Hepatocyte (in vitro differentiated cells): ENCODE data around the gene RBBP5. TPM values are rescaled to one million over a fixed set of nuclear protein-coding genes. Genes with fewer than 3 reads are reported as not detected.

Source experiments
- DNase-seq: peaks from one replicate; pipeline ENCODE4 v3.0.0-alpha.2; 2016; ENCODE audit warnings: low spot score
- H2AFZ ChIP-seq: fragments of 200-600 bp; sonication (generic); 2 replicates; pipeline ENCODE4 v1.6.0; 2016; ENCODE audit warnings: antibody characterized with exemption, mild to moderate bottlenecking
- H3K27ac ChIP-seq: fragments of 200-600 bp; sonication (generic); 2 replicates; pipeline ENCODE4 v1.5.1; 2016; ENCODE audit warnings: mild to moderate bottlenecking
- H3K27me3 ChIP-seq: fragments of 200-600 bp; sonication (generic); 2 replicates; pipeline ENCODE4 v1.6.1; 2016
- H3K36me3 ChIP-seq: fragments of 200-600 bp; sonication (generic); replicated peaks from 2 replicates; pipeline ENCODE4 v1.5.1; 2016; ENCODE audit warnings: low read depth; ENCODE audit not compliant: insufficient read depth
- H3K4me1 ChIP-seq: fragments of 200-600 bp; sonication (generic); 2 replicates; pipeline ENCODE4 v1.5.1; 2016; ENCODE audit warnings: mild to moderate bottlenecking, moderate library complexity; ENCODE audit not compliant: insufficient read depth
- H3K4me2 ChIP-seq: fragments of 200-600 bp; sonication (generic); 2 replicates; pipeline ENCODE4 v1.6.0; 2016
- H3K4me3 ChIP-seq: fragments of 200-600 bp; sonication (generic); 2 replicates; pipeline ENCODE4 v1.5.1; 2016; ENCODE audit warnings: mild to moderate bottlenecking
- H3K79me2 ChIP-seq: fragments of 200-600 bp; sonication (generic); 2 replicates; pipeline ENCODE4 v1.6.0; 2017; ENCODE audit warnings: mild to moderate bottlenecking
- H3K9me2 ChIP-seq: fragments of 200-600 bp; sonication (generic); replicated peaks from 2 replicates; pipeline ENCODE4 v1.6.0; 2017; ENCODE audit warnings: mild to moderate bottlenecking; ENCODE audit not compliant: insufficient read depth
- H3K9me3 ChIP-seq: fragments of 200-600 bp; sonication (generic); 2 replicates; pipeline ENCODE4 v1.5.1; 2016; ENCODE audit warnings: low read depth, mild to moderate bottlenecking
- H4K20me1 ChIP-seq: fragments of 200-600 bp; sonication (generic); 2 replicates; pipeline ENCODE4 v1.6.0; 2016; ENCODE audit warnings: mild to moderate bottlenecking; ENCODE audit not compliant: insufficient read depth, poor library complexity, severe bottlenecking
- CTCF ChIP-seq: fragments of 200-600 bp; sonication (generic); IDR thresholded peaks from 2 replicates; pipeline ENCODE4 v1.5.1; 2016; ENCODE audit warnings: antibody characterized with exemption, mild to moderate bottlenecking; ENCODE audit not compliant: poor library complexity
- EZH2 ChIP-seq: fragments of 200-600 bp; sonication (generic); IDR thresholded peaks from 2 replicates; pipeline ENCODE4 v1.6.1; 2016; ENCODE audit warnings: antibody characterized with exemption, mild to moderate bottlenecking, borderline replicate concordance
- EZH2phosphoT487 ChIP-seq: fragments of 200-600 bp; sonication (generic); IDR thresholded peaks from one replicate; pipeline ENCODE4 v1.6.1; 2018; ENCODE audit warnings: antibody characterized with exemption, mild to moderate bottlenecking, low read depth, moderate library complexity; ENCODE audit not compliant: unreplicated experiment, severe bottlenecking
- WGBS: methylation state at CpG from one replicate; pipeline ENCODE4 v1.1.6; 2016; ENCODE audit warnings: low lambda C conversion rate; ENCODE audit errors: missing lambda C conversion rate; 5-methylcytosine and 5-hydroxymethylcytosine counted together
- polyA plus RNA-seq: library from polyadenylated mRNA; unstranded; fragments of >200 nt; fragmentation: Nextera tagmentation; extraction: Ambion mirVana; gene quantifications from 2 replicates; pipeline ENCODE4 v1.2.1, GENCODE V29; 2016
- total RNA-seq: library from RNA; depleted of rRNA; stranded (reverse); fragments of >200 nt; gene quantifications from 2 replicates; pipeline ENCODE4 v1.2.3, GENCODE V29; 2014

Gene RBBP5
- total and polyA plus RNA-seq, 2 experiments from 2014 or later = 9.0 to 15.3 TPM

GRCh38 chr1:205057808-205058575 lies 63.8 kb downstream of the RBBP5 start:
- H2AFZ ChIP-seq = no peak overlapping the region
- WGBS = 92% methylated on average over 19 of the region's 19 CpGs
- no peaks in the 10 kb centered on the region for H4K20me1 ChIP-seq
- no peak for TF ChIP-seq EZH2
- no peak for TF ChIP-seq CTCF
- no peak for TF ChIP-seq EZH2phosphoT487
- no peaks in the 10 kb centered on the region for H3K9me2 ChIP-seq
- H3K4me2 ChIP-seq = no peak overlapping the region
- no peak overlapping the region for H3K27ac ChIP-seq
- H3K4me1 ChIP-seq = no peaks in the 10 kb centered on the region
- no peak overlapping the region for H3K4me3 ChIP-seq
- no peaks in the 10 kb centered on the region for H3K79me2 ChIP-seq
- H3K9me3 ChIP-seq = no peaks in the 10 kb centered on the region
- DNase-seq = no peak
- H3K36me3 ChIP-seq = no peaks in the 10 kb centered on the region
- no peaks in the 10 kb centered on the region for H3K27me3 ChIP-seq

GRCh38 chr1:205056956-205057568 lies 64.7 kb downstream of the RBBP5 start:
- H4K20me1 ChIP-seq = no peaks in the 10 kb centered on the region
- no peaks in the 10 kb centered on the region for H3K36me3 ChIP-seq
- no peaks in the 10 kb centered on the region for H3K79me2 ChIP-seq
- no peak overlapping the region for H3K4me2 ChIP-seq
- DNase-seq = no peak
- no peaks in the 10 kb centered on the region for H3K9me2 ChIP-seq
- 94% methylated on average over 6 of the region's 6 CpGs for WGBS
- no peak overlapping the region for H2AFZ ChIP-seq
- H3K9me3 ChIP-seq = no peaks in the 10 kb centered on the region
- no peaks in the 10 kb centered on the region for H3K4me1 ChIP-seq
- no peak overlapping the region for H3K27ac ChIP-seq
- no peaks in the 10 kb centered on the region for H3K27me3 ChIP-seq
- H3K4me3 ChIP-seq = no peak overlapping the region
- TF ChIP-seq EZH2 (no peak), CTCF (no peak), EZH2phosphoT487 (no peak)

- H3K27me3 ChIP-seq = no peaks in the 10 kb centered on the region
- H3K9me3 ChIP-seq = no peaks in the 10 kb centered on the region
- H3K79me2 ChIP-seq = no peaks in the 10 kb centered on the region
- no peaks in the 10 kb centered on the region for H4K20me1 ChIP-seq
- no peak overlapping the region for H3K4me2 ChIP-seq
- DNase-seq = no peak
- TF ChIP-seq EZH2 (no peak), EZH2phosphoT487 (no peak), CTCF (no peak)
- H3K9me2 ChIP-seq = no peaks in the 10 kb centered on the region
- 87% methylated on average over 13 of the region's 13 CpGs for WGBS
- H3K4me1 ChIP-seq = no peaks in the 10 kb centered on the region
- no peak overlapping the region for H3K27ac ChIP-seq
- H3K4me3 ChIP-seq = no peak overlapping the region
- no peak overlapping the region for H2AFZ ChIP-seq
- no peaks in the 10 kb centered on the region for H3K36me3 ChIP-seq
These were observed 65.6 kb downstream of the RBBP5 start for GRCh38 chr1:205056188-205056611.
